NCI-H1092 treated with DMSO at 0.1 percent for 48 hours (cell line): ENCODE measurements around the gene RHCG.

ENCODE experiments used
- DNase-seq: peaks from one replicate; lab custom pipeline; 2025; lab: John Stamatoyannopoulos, UW

Gene RHCG

DNA sequence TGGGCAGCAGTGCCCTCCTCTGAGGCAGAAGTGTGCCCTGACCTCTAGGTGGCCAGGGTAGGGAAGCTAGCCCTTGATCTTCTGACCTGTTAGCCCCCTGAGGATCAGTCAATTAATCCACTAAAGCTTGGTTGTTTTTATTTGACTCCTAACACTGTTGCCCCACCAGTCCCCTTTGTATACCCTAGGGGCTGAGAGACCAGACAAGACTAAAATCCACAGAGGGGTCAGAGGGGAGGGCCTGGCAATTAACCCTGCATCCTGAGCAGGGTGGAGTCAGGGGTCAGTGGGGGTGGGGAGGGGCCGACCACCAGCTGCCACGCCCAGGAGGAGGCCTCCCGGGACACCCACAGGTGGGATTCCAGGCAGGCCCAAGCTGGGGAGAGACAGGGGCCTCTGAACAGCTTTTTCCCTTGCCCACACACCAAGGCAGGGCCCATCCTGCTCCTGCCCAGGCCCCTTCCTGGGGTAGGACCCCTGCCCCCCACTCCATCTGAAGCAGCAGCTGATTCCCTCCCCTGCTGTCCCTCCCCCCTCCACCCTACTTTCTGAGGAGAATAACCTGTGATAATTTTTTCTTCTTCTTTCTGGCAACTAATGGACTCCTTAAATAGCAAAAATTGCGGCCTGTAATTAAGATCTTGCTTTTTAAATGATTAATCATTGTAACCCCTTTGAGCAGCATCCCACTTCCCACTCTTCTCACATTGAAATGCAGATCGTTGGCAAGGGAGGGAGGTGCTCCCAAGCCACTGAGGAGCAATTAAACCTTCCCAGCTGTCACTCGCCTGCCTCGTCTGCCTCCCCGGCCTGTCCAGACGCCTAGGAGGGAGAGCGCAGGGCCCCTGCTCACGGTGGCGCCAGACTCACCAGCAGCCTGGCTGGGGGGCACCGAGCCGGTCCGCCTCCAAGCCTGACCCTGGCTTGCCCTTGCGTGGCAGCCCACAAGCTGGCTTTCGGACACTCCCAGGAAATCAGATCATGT is 51.9 kb downstream of the RHCG start:
- DNase-seq = peak; percentile 8

DNA sequence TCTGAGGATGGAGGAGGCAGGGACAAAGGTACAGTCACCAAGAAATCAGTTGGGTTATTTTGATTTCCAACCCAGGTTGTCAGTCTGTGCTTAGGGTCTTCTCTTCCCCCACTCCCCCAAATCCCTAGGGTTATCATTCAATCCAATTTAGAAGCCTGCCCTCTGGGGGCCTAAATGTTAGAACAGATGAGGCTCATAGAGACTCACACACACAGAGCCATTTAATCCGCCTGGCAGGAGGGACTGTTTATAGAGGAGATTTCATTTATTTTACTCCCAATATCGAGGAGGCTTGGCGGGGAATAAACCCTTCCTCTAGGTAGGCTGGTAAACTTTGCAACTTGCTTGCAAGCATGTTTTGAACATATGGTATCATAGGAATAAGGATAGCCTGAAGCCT is 52.8 kb downstream of the RHCG start:
- DNase-seq = no peak

DNA sequence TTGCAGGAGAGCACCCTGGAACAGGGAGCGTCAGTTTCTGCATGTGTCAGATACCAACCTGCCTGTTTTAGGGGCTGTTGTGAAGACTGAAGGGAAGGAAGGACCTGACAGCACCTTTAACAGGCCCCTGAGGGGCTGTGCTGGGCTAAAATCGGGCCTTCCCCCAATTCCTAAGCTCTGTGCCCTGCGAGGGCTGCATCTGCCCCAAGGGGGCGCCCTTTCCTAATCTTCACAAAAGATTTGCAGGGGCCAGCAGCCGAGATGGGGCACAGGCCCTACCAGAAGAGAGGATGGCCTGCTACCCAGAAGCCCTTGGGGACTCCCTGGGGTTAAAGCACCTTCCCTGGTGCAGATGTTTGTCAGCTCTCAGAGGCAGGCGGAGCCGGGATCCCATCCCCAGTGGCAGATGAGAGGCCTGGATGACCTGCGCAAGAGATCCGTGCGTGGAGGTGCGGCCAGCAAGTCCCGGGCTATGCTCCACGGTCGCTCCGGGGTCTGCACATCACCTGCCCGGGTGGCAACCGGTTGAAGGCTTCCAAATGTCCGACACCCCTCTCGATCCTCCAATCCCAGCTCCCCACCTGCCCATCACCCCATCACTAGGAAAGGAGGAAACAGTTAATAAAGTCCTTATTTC is 53.6 kb downstream of the RHCG start:
- DNase-seq = peak; percentile 20

DNA sequence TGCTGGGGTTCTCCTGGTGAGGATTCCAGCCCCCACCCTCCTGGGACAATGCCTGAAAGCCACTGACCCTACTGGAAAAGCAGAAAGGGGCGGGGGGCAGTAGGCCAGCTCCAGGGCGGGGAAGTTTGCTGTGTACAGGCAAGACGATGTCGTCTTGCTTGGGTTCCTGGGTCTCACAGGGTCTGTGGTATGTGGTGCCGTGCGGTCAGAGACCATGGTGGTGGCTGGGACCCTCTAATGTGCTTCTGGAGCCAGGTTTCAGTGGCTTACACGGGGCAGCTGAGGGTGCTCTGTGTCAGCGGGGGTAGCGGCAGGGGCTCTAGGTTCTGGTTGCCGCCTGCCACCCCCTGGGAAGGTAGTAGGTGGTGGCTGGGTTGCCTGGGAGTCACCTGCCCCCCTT is 54.2 kb downstream of the RHCG start:
- no peak for DNase-seq

DNA sequence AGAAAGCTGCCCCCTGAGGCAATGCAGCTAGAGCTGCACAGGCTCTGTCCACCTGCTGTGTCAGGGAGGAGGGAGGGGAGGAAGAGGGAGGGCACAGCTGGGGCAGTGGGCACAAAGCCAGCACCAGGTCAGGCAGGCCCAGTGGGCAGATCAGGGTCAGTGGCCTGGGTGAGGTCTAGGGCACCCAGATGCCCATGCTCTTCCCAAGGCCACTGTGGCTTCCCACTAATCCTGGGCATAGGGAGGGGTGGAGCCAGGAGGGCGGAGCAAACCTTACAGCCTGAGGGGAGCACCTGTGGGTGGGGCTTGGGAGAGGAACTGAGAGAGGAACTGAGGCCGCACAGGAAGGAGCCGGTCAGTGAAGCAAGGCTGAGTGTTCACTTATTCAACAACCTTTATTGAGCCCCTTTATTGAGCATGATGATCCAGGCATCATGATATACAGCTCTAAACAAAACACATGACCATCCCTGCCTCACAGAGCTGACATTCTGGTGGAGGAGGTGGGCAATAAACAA is 55.0 kb downstream of the RHCG start:
- DNase-seq = no peak

DNA sequence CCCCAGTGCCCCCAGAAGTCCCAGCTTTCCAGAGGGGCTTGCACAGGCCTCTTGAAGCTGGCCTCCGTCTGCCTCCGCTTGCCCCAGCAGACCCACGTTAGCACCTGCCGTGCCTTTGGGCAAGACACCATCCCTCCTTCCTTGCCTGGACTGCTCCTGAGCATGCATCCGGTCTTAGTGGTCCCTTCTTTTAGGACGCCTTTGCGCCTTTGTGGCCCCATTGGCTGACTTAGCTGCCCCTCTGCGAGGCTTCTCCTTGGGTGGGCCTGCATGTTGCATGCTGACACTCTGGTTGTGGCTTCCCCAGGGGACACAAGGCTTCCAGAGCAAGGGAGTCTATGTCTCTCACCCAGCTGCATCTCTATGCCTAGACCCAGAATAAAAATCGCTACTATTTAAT is 56.6 kb downstream of the RHCG start:
- no peak for DNase-seq

DNA sequence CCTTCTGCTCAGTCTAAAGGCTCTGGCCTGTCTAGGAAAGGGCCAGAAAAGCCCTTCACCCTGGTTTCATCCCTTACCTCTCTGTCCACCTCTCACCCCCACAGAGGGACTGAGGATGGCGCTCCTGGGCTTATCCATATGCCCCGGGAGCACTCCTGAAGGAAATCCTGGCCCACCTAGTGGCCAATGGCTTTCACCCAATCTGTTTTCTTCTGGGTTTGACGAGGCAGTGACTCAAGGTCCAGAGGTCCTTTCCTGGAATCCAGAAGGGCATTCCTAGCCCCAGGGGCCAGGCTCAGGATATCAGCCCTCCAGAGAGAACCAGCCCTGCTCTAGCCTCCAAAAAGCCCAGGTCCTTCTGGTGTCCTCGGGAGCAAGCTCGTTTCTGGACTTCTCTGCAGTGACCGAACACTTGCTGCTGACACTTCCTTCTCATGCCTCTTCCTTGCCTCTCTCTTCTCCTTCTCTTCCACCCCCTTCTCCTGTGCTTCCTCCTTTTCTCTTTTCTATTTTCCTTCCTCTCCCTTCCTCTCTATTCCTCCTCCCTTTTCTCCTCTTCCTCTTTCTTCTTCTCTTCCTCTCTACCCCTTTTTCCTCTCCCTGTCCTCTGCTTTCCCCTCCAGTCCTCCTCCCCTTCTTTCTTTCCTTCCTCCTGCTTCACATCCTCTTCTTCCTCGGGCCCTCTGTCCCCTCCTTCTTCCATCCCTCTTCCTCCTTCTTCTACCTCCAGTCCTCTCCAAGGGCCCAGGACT is 59.6 kb downstream of the RHCG start:
- no peak for DNase-seq

DNA sequence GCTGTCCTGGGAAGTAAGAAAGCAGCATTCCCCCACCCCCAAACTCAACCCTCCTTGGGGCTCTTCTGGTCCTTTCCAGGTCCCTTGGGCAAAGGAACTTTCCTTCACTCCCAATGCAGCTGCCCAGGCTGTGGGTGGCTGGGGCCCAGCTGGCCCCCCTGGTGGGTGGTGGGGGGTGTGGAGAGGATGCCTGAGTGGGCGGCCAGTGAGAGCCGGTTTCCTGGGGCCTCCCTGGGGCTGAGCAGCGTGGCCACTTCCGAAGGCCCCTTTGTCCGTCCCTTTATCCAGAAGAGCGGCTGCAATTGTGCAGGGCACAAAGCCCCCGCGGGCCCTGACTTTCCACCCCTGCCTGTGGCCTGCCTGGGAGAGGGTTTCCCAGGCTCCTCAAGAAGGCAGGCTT is 61.0 kb downstream of the RHCG start:
- no peak for DNase-seq

DNA sequence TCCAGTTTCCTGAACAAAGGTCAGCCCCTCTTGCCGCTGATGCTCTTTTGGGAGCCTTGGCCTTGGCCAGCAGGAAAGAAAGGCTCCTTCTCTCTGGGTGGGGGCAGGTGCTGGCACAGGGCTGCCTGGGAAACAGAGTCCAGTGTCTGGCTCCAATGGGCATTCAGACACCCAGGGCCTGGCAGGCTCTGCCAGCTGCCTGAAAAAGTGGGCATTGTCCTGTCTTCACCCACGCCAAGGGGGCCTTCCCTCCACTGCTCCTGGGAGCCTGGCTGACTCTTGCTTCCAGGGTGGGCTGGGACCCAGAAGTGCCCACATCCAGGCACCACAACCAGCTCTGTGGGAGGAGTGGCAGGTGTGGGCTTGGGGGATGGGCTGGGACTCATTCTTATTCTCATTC is 62.7 kb downstream of the RHCG start:
- no peak for DNase-seq

DNA sequence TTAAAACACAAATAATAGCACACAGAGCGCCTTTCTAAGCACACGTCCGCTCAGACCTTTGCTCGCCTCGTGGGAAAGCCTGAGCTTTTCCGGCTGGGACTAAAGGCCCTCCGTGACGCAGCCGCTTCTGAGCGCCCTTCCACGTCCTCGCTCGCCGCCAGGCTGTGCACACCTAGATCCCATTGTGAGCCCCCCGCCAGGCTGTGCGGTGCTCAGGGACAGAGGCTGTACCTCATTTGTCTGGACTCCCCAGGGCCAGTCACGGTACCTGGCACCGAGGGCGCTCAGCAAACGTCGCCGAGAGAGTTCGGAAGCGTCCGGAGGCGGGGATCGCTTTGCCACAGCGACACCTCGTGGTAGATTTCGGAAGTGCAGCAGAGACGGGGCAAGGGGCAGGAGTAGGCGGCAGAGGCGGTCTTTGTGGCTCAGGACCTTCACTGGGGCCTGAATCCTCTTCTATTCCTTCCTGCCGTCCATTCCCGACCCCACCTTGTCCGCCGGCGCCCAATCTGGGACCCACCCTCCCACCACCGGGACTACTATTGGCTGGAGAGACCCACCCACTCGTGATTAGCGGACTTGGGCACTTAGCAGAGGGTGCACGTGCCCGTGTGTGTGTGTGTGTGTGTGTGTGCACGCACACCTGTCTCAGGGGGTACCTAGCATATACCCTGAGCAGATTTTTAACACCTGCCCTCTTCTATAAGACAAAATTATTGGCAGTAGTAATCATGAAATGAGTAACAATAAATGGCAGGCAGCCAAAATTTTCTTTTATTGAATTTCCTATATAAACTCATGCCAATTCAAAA is 65.6 kb downstream of the RHCG start:
- DNase-seq = peak; percentile 74

DNA sequence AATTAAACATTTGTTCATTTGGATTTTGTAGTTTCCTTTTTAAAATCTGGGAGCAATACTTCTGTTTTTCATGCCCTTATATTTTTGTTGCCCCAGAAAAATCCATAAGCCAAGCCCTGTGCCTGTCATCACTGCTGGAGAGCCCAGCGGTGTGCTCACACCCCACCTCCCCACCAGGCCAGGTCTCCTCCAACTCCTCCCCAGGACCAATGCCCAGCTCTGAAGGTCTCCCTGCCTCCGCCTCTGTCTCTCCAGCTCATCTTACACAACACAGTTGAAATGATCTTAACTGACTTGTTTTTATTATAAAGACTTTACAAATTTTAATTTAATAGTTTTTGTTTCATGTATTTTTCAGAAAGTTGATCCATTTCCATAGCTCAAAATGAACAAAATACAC is 66.4 kb downstream of the RHCG start:
- DNase-seq = no peak

DNA sequence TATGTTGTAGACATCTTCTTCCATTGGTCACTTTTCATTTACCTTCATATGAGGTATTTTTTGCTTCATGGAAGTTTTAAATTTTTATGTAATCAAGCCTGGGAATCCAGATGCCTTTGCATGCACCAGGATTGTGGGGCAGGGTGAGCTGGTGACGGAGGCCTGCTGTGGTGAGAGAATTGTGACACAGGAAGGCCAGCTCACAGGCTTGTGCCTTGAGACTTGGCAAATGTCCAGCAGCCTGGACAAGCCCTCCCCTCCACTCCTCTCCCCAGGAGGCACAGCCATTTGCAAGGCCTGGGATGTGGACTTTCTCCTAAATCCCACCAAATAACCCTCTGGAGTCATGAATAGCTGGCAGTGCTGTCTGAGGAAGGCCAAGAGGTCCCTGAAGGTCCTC is 67.4 kb downstream of the RHCG start:
- DNase-seq = no peak

DNA sequence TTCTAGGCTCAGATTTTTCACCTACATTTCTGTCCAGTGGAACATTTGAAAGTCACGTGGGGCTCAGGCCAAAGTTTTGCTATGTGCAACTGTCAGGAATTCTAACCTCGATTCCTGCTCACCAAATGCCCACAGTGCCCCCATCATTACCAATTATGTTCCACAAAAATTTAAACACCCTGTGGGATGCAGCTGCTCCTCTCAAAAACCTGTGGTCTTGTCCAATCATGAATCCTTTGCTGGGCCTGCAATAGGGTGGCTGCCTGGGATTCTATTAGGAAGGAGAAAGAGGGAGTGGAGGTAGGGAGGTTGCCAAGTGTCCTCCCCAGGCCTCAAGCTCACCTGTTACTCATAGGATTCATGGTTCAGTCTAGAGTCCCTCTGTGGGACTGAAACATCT is 68.1 kb downstream of the RHCG start:
- no peak for DNase-seq

DNA sequence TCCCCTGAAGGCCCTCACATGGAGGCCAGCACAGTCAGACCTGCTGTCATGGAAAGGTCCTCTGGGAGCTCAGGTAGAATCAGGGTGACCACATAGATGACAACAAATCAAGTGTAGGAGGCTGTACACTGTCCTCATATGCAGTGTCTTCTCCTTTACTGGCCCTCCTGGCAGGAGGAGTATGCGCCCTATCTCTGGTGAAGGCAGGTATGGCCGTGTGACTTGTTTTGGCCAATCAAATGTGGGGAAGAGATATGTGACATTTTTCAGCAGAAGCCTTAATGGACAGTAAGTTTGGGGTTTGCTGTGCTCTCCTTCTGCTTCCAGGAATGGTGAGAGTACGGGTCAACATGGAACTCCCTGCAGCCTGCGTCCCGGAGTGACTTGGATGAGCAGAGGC is 69.9 kb downstream of the RHCG start:
- no peak for DNase-seq

DNA sequence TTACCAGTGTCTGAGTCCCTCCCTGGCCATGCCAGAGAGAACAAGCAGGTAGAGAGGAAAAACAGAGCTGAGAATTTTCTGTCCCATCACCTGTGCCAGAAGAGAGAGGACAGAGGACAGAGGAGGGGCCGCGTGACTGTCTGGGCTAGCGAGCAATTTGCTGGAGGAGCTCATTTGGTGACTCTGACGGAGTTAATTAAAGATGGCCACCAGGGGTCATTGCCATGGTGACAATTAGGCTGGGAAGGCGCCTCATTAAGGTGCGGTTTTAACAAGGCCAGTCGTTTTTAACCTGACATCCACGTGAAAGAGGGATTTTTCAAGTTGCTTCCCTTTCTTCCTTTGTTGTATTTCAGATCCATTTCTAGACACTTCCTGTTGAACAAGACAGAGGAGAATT is 72.4 kb downstream of the RHCG start:
- DNase-seq = no peak
